ENCODE results near the gene AXIN1.
A peak's percentile ranks its signal among the peaks of the same experiment; 100 is the strongest.
"Not testable (repeated sequence)": the region's sequence is repeated elsewhere in the genome, so short reads cannot be mapped to it uniquely, and the experiment has no call there.

The AXIN1 gene

GRCh38 chr16:334164-334832, 18.2 kb downstream of the AXIN1 start:
- not testable (repeated sequence) for DNase-seq (ENCODE audit: low read depth, low spot score)

DNA sequence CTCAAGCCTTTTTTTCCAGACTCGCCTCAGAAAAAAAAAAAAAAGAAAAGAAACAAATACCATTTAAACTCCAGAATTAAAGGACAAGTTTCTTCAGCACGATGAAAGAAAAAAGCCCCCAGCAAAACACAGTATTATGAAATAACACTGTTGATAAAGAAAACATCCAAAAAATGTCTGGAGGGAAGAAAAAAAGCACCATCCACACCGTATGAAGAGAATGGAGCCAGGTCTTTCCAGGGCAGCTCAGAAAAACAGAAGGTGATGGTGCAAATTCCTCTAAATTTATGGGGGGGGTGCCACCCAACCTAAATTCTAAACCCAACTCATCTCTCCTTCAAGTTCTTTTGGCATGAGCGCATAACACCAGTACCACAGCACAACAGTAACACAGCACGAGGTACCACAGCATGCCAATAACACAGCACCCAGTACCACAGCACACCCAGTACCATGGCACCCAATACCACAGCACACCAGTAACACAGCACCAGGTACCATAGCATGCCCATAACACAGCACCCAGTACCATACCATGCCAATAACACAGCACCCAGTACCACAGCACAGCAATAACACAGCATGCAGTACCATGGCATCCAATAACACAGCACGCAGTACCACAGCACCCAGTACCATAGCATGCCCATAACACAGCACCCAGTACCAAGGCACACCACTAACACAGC, 19.0 kb downstream of the AXIN1 start:
- DNase-seq (ENCODE audit: low read depth, low spot score), result no peak

DNA sequence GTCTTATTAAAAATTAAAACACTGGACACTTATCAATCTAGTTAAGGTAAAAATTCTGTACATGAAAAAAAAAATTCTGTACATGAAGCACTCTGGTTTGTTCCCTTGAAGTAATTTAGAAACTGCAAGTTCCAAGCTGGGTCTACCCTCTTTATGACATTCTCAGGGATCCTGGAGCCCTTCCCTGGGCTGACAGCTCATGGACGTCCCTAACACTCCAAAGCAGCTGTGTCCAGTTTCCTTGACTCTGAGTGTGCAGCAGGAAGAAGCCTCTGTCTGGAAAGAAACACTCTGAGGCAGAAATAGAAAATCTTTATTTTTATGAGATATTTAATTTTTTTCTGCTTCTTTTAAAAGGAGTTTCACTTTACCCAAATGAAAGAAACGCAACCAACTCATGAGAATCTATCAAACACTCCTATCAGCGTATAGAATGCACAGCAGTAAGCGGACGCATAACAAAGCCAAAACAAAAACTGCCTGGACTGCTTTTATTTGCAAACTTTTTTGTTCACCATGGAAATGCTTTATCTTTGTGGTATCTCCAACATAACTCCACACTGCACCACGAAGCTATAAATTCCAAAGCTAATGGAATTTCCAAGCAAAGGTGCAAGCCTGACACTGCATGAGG, 21.2 kb downstream of the AXIN1 start:
- not testable (repeated sequence) for DNase-seq (ENCODE audit: low read depth, low spot score)

- DNase-seq (ENCODE audit: low read depth, low spot score), result no peak
These were observed 21.8 kb downstream of the AXIN1 start for GRCh38 chr16:330741-331140.

DNA sequence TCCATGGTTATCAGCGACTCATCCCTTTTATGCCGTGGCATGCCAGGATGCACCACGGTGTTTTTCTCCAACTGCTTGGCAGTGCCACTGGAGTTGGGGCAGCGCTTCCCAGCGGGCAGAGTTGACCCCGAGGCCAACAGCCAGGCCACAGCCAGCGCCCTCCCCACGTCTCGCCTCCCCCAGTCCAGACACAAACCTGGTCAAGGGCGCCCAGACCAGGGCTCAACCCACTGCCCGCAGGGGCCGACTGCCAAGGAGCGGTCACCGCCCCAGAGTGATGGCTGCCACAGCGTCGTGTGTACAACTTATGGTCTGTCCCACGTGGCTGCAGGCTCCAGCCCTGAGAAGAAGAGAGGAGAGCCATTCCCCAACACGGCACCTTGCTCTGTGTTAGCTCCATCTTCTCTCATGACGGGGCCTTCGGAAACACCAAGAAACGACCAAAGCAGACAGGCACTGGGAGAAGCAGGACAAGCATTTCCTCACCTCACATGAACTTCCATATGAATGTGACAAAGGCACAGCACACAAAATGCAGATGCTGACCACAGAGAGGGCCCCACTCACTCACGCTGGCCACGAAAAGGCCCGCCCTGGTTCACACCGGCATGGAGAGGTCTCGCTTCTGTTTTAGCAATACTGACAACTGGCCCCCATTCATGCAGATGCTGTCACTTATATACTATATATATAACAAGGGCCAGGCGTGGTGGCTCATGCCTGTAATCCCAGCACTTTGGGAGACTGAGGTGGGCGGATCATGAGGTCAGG, 27.0 kb downstream of the AXIN1 start:
- DNase-seq (ENCODE audit: low read depth, low spot score), result no peak

DNA sequence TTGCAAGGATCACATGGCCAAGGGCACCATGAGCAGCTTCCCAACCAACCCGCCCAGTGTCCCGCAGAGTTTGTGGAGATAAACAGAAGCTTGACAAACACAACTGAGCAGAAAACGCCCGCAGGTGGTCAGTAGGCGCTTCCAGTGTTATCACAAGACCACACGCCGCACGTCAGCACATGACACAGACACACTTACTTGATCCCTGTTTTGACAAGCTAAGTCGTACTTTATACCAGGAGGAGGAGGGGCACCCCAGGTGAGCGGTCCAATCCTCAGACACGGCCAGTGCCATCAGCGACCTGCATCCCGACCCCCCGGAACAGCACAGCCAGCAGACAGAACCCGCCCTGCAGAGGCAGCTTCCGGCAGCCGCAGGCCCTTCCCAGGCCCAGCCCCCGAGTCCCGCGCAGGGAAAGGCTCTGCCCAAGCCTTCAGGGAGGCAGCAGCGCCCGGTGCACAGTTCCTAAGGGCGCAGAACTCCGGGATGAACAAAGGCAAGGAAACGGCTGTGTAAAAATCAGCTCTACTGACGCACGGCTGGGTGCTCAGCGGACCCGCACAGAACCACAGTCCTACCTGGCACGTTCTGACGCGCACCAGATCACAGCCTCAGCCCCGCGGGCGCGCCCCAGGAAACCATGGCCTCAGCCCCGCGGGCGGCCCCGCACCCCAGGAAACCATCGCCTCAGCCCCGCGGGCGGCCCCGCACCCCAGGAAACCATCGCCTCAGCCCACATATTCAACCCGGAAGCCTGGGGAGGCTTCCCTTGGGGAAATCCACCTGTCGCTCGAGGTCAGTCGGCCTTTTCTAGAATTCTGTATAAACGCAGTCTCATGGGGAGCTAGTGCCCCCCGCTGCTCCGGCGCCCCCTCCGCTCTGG, 27.8 kb downstream of the AXIN1 start:
- no peak for DNase-seq (ENCODE audit: low read depth, low spot score)

- DNase-seq (ENCODE audit: low read depth, low spot score), result no peak
These were observed 28.4 kb downstream of the AXIN1 start for GRCh38 chr16:324201-324450.

GRCh38 chr16:322476-323143, 29.9 kb downstream of the AXIN1 start:
- DNase-seq (ENCODE audit: low read depth, low spot score), result no peak

DNA sequence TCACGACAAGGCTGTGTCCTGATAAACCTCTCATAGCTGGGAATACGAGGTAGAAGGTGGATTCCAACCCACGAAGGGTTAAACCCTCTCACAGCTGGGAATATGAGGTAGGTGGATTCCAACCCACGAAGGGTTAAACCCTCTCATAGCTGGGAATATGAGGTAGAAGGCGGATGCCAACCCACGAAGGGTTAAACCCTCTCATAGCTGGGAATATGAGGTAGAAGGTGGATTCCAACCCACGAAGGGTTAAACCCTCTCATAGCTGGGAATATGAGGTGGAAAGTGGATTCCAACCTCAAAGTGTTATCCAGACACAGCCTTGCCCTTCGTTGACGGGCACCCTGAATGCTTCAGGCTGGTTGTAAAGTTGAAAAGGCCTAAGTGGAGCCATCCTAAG, 31.0 kb downstream of the AXIN1 start:
- DNase-seq (ENCODE audit: low read depth, low spot score), result no peak

- DNase-seq (ENCODE audit: low read depth, low spot score), result no peak
These were observed 32.3 kb downstream of the AXIN1 start for GRCh38 chr16:320206-320605.

DNA sequence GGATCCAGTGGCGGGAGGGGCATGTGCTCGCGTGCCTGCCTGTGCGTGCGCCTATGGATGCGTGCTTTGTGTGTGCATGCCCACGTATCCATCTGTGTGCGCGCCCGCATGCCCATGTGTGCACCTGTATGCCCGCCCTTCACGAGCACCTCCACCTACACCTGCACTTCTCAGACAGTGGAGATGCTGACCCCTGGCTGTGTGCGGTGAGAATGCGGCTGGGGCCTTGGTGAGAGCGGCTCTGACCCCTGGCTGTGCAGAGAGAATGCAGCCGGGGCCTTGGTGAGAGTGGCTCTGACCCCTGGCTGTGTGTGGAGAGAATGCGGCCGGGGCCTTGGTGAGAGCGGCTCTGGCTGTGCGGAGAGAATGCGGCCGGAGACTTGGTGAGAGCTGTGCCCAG, 33.9 kb downstream of the AXIN1 start:
- peak; percentile 30 for DNase-seq (ENCODE audit: low read depth, low spot score)

DNA sequence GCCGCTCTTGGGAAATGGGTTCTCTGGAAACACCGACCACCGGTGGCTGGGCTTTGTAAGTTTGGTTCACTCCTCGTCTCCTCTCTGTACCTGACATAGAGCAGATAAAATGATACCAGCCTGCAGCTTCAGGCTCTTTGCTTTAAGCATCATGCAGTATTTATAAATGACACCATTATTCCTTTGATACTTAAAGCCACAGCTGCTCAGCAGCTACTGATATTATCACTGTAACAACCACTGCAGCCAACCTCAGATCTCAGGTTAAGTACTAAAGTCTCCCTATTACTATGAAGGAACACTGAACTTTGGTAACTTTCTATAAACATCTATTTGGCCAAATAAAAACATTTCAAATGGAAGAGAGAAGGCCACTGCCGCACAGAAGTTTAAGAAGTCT, 34.9 kb downstream of the AXIN1 start:
- no peak for DNase-seq (ENCODE audit: low read depth, low spot score)

GRCh38 chr16:316741-317464, 35.6 kb downstream of the AXIN1 start:
- DNase-seq (ENCODE audit: low read depth, low spot score), result no peak

- DNase-seq (ENCODE audit: low read depth, low spot score), result no peak
These were observed 37.7 kb downstream of the AXIN1 start for GRCh38 chr16:314795-315299.

GRCh38 chr16:314351-314750, 38.2 kb downstream of the AXIN1 start:
- no peak for DNase-seq (ENCODE audit: low read depth, low spot score)

DNA sequence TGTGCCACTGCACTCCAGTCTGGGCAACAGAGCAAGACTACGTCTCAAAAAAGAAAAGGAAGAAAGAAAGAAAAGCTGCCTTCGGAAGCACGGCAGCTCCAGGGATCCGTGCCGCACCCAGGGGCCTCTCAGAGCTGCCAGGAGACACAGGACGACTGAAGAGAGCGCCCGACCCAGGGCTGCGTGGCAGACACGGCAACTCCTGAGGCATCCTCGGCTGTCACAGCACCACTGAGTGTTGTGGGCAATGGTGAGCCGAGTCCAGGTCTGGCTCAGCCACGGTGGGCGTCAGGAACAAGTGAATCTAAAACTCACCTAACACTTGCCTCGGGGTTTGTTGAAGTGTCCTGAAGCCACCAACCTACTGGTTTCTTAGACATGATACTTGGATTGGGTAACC, 40.8 kb downstream of the AXIN1 start:
- no peak for DNase-seq (ENCODE audit: low read depth, low spot score)

DNA sequence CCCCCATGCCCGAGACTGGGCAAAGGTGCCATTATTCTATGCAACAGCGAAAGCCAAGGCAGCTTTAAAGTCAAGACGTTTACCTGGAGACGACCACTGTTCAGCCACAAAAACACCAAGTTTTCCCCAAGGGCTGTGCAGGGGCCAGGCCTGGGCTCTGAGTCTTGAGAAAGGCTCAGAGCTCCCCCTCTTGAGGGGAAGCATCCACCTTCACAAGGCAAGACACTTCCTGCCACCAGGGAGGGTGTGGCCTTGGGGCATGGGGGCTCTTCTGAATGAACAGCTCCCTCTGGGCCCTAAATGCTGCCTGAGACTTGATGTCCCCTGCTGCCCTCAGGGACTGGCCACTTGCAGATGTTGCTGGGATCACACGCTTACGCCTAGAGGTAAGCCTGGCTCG, 43.0 kb downstream of the AXIN1 start:
- DNase-seq (ENCODE audit: low read depth, low spot score), result no peak

GRCh38 chr16:307691-308312, 44.7 kb downstream of the AXIN1 start:
- no peak for DNase-seq (ENCODE audit: low read depth, low spot score)

GRCh38 chr16:306911-307370, 45.6 kb downstream of the AXIN1 start:
- DNase-seq (ENCODE audit: low read depth, low spot score), result no peak
